ENCODE results near the gene ARPC1B. TPM values are rescaled to one million over a fixed set of nuclear protein-coding genes. Genes with fewer than 3 reads are reported as not detected.

ARPC1B gene
- total and polyA plus RNA-seq, 9 of the 15 experiments (the other 6 are each of a cell fraction or from before 2014, with no cell fraction given) = 6.7 to 357 (median 211) TPM

DNA sequence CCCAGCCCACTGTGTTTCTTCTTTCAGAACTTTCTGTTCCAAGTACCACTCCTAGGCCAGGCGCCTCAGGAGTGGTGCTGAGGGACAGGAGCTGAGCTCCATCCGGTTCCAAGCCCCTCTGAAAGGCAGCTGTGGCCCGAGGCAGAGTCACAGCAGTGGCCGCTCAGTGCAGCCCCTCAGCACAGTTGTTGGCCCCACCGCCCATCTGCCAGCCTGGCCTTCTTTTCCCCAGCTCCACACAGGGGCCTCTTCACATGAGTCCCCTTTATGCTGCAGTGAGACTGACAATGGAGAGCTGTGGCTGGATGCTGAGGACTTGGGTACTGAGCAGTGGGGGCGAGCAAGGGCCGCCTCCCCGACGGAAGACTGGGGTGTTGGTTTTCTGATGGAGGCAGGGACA is 43.7 kb downstream of the ARPC1B start (continued):
- TF ChIP-seq, protein P1, sequence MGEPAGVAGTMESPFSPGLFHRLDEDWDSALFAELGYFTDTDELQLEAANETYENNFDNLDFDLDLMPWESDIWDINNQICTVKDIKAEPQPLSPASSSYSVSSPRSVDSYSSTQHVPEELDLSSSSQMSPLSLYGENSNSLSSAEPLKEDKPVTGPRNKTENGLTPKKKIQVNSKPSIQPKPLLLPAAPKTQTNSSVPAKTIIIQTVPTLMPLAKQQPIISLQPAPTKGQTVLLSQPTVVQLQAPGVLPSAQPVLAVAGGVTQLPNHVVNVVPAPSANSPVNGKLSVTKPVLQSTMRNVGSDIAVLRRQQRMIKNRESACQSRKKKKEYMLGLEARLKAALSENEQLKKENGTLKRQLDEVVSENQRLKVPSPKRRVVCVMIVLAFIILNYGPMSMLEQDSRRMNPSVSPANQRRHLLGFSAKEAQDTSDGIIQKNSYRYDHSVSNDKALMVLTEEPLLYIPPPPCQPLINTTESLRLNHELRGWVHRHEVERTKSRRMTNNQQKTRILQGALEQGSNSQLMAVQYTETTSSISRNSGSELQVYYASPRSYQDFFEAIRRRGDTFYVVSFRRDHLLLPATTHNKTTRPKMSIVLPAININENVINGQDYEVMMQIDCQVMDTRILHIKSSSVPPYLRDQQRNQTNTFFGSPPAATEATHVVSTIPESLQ (CRISPR knock-in tag; IDR thresholded peaks at IDR 0.05) = no peak
- TF ChIP-seq RBM22 (IDR thresholded peaks at IDR 0.05; ENCODE audit: low read depth, low read length, poor library complexity, severe bottlenecking) (peak; percentile 66), CCAR2 (IDR thresholded peaks at IDR 0.05; ENCODE audit: low read depth, low read length) (no peak), POLR2G (IDR thresholded peaks at IDR 0.05; ENCODE audit: low read depth, low read length) (peak; percentile 57)

DNA sequence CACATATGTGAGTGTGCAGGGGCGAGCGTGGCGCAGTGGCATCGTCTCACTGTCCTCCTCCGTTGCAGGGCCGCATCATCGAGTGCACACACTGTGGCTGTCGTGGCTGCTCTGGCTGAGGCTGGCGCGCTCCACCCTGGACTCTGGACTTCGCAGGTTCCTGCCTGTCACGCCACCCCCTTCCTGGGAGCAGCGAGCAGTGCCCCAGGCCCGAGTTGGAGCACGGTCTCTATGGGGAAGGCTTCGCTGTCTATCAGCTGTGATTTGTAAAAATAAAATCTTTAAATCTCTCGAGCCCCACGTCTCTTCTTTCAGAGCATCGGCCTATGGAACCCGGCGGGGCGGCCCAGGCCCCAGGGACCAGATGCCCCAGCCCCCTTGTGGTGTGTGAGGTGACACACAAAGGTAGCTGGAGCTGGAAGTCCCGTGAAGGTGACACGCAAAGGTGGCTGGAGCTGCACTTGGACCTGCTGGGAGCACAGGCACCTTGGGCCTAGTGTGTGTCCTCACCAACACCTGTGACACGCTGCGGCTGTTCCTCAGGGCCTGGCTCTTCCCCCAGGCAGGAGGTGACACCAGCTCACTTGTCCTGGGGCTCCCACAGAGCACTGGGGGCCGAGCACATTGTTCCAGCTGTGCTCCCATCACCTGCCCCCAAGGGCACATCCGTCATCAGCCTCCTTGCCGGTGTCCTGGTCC is 44.9 kb downstream of the ARPC1B start:
- intact Hi-C loops (cut with micrococcal nuclease) = no loop called here
- CTCF ChIA-PET (ENCODE audit: low intra/inter-chr PET ratio) = no interaction called here
- Histone ChIP-seq H3K27ac (ENCODE audit: extremely low read depth, low read depth, low read length) (no peak overlapping the region), H2AFZ (ENCODE audit: low read depth, low read length) (no peak overlapping the region), H4K20me1 (replicated peaks; ENCODE audit: control insufficient read depth, insufficient read depth, low read length) (peaks cover 14% of the 10 kb centered on the region), H3K4me3 (no peak overlapping the region), H3K79me2 (ENCODE audit: control insufficient read depth, insufficient read depth, low read length) (peaks cover 9% of the 10 kb centered on the region; the same call in 1 of the 3 replicates), H3K9me3 (replicated peaks; ENCODE audit: control insufficient read depth, insufficient read depth, low read depth, low read length) (no peaks in the 10 kb centered on the region), H3K4me1 (replicated peaks in 1 of 2; ENCODE audit: control insufficient read depth in 2 of 2, insufficient read depth in 2 of 2, low read length in 2 of 2) (peaks cover 9 to 29% of the 10 kb centered on the region in 2 experiments; a peak in 4 of 5 replicates), H3K27me3 (ENCODE audit: control insufficient read depth in 2 of 2, insufficient read depth in 2 of 2, low read length in 2 of 2) (no peaks in the 10 kb centered on the region), H3K4me2 (ENCODE audit: insufficient read depth, low read length) (no peak overlapping the region), H3K36me3 (ENCODE audit: control insufficient read depth, insufficient read depth, low read length) (peaks cover 96% of the 10 kb centered on the region), H3K9me1 (ENCODE audit: control insufficient read depth, insufficient read depth, low read length) (peaks cover 8% of the 10 kb centered on the region), H3K9ac (ENCODE audit: insufficient read depth in 1 of 2, low read depth in 2 of 2, low read length in 2 of 2) (no peak overlapping the region; a peak in 1 of 4 replicates)
- in situ Hi-C loops (cut with MboI) = no loop called here
- 88% methylated on average over 29 of the region's 29 CpGs for WGBS (ENCODE audit: insufficient coverage, low coverage, missing lambda C conversion rate)
- BruUV-seq (replicated peaks) = TSS peak; percentile 23
- TF ChIP-seq POLR2G (IDR thresholded peaks at IDR 0.05; ENCODE audit: low read depth, low read length) (peak; percentile 69), POLR2A (conservative IDR thresholded peaks at IDR 0.05) (peak; percentile 29; the same call in 1 of the 2 replicates), ZBTB7A (IDR thresholded peaks at IDR 0.05; ENCODE audit: borderline replicate concordance, control insufficient read depth, low read depth, low read length) (no peak), POLR2B (IDR thresholded peaks at IDR 0.05; ENCODE audit: low read depth, partially characterized antibody) (peak; percentile 40), RB1 (IDR thresholded peaks at IDR 0.05; ENCODE audit: low read depth) (no peak), SUPT5H (IDR thresholded peaks at IDR 0.05) (0 out of 2 replicates have a peak, but pooled peaks have one; percentile 30), CEBPG (CRISPR knock-in tag; IDR thresholded peaks at IDR 0.05) (no peak), CEBPG (tag; conservative IDR thresholded peaks at IDR 0.05 in 1 of 2, IDR thresholded peaks at IDR 0.05 in 1 of 2) (no peak), ZNF143 (CRISPR knock-in tag; IDR thresholded peaks at IDR 0.05) (no peak), POLR2AphosphoS5 (IDR thresholded peaks at IDR 0.05; ENCODE audit: control insufficient read depth, insufficient read depth, low read depth, low read length) (0 out of 2 replicates have a peak, but pooled peaks have one; percentile 7), ZFP36 (IDR thresholded peaks at IDR 0.05; ENCODE audit: low read depth, low read length, partially characterized antibody) (no peak), ZNF274 (IDR thresholded peaks at IDR 0.05; ENCODE audit: borderline replicate concordance, low read depth, low read length) (no peak), SRSF7 (optimal IDR thresholded peaks at IDR 0.05; ENCODE audit: low read depth, low read length) (no peak), RBFOX2 (IDR thresholded peaks at IDR 0.05; ENCODE audit: low read depth, low read length) (peak; percentile 66), ZC3H8 (IDR thresholded peaks at IDR 0.05) (no peak), FIP1L1 (IDR thresholded peaks at IDR 0.05; ENCODE audit: low read depth, low read length, poor library complexity, severe bottlenecking) (peak; percentile 21), BRD4 (IDR thresholded peaks at IDR 0.05) (no peak), IFI16 (CRISPR knock-in tag; IDR thresholded peaks at IDR 0.05) (no peak)
- ATAC-seq = peak; percentile 10
- peak in 2 of 4 experiments; percentile 50 to 52 for DNase-seq (ENCODE audit: extremely low read depth in 1 of 4, low spot score in 3 of 4)
- FAIRE-seq = no peak
- POLR2A ChIA-PET = interaction anchor here (0.6 to 4.7 kb wide), 7 partner anchors 10 to 499 kb away, joined by 3 to 53 read pairs (median 3); partner anchors contain the start of genes BUD31, CPSF4, PDAP1 and PTCD1

Data from K562 (cell line).